Hepatocyte (in vitro differentiated cells): ENCODE measurements around the gene ZFYVE27. TPM values are rescaled to one million over a fixed set of nuclear protein-coding genes. Genes with fewer than 3 reads are reported as not detected.
A peak's percentile ranks its signal among the peaks of the same experiment; 100 is the strongest.

ENCODE experiments used
- DNase-seq: peaks from one replicate; pipeline ENCODE4 v3.0.0-alpha.2; 2016; ENCODE audit warnings: low spot score
- H2AFZ ChIP-seq: fragments of 200-600 bp; sonication (generic); 2 replicates; pipeline ENCODE4 v1.6.0; 2016; ENCODE audit warnings: antibody characterized with exemption, mild to moderate bottlenecking
- H3K27ac ChIP-seq: fragments of 200-600 bp; sonication (generic); 2 replicates; pipeline ENCODE4 v1.5.1; 2016; ENCODE audit warnings: mild to moderate bottlenecking
- H3K27me3 ChIP-seq: fragments of 200-600 bp; sonication (generic); 2 replicates; pipeline ENCODE4 v1.6.1; 2016
- H3K36me3 ChIP-seq: fragments of 200-600 bp; sonication (generic); replicated peaks from 2 replicates; pipeline ENCODE4 v1.5.1; 2016; ENCODE audit warnings: low read depth; ENCODE audit not compliant: insufficient read depth
- H3K4me1 ChIP-seq: fragments of 200-600 bp; sonication (generic); 2 replicates; pipeline ENCODE4 v1.5.1; 2016; ENCODE audit warnings: mild to moderate bottlenecking, moderate library complexity; ENCODE audit not compliant: insufficient read depth
- H3K4me2 ChIP-seq: fragments of 200-600 bp; sonication (generic); 2 replicates; pipeline ENCODE4 v1.6.0; 2016
- H3K4me3 ChIP-seq: fragments of 200-600 bp; sonication (generic); 2 replicates; pipeline ENCODE4 v1.5.1; 2016; ENCODE audit warnings: mild to moderate bottlenecking
- H3K79me2 ChIP-seq: fragments of 200-600 bp; sonication (generic); 2 replicates; pipeline ENCODE4 v1.6.0; 2017; ENCODE audit warnings: mild to moderate bottlenecking
- H3K9me2 ChIP-seq: fragments of 200-600 bp; sonication (generic); replicated peaks from 2 replicates; pipeline ENCODE4 v1.6.0; 2017; ENCODE audit warnings: mild to moderate bottlenecking; ENCODE audit not compliant: insufficient read depth
- H3K9me3 ChIP-seq: fragments of 200-600 bp; sonication (generic); 2 replicates; pipeline ENCODE4 v1.5.1; 2016; ENCODE audit warnings: low read depth, mild to moderate bottlenecking
- H4K20me1 ChIP-seq: fragments of 200-600 bp; sonication (generic); 2 replicates; pipeline ENCODE4 v1.6.0; 2016; ENCODE audit warnings: mild to moderate bottlenecking; ENCODE audit not compliant: insufficient read depth, poor library complexity, severe bottlenecking
- CTCF ChIP-seq: fragments of 200-600 bp; sonication (generic); IDR thresholded peaks from 2 replicates; pipeline ENCODE4 v1.5.1; 2016; ENCODE audit warnings: antibody characterized with exemption, mild to moderate bottlenecking; ENCODE audit not compliant: poor library complexity
- EZH2 ChIP-seq: fragments of 200-600 bp; sonication (generic); IDR thresholded peaks from 2 replicates; pipeline ENCODE4 v1.6.1; 2016; ENCODE audit warnings: antibody characterized with exemption, mild to moderate bottlenecking, borderline replicate concordance
- EZH2phosphoT487 ChIP-seq: fragments of 200-600 bp; sonication (generic); IDR thresholded peaks from one replicate; pipeline ENCODE4 v1.6.1; 2018; ENCODE audit warnings: antibody characterized with exemption, mild to moderate bottlenecking, low read depth, moderate library complexity; ENCODE audit not compliant: unreplicated experiment, severe bottlenecking
- WGBS: methylation state at CpG from one replicate; pipeline ENCODE4 v1.1.6; 2016; ENCODE audit warnings: low lambda C conversion rate; ENCODE audit errors: missing lambda C conversion rate; 5-methylcytosine and 5-hydroxymethylcytosine counted together
- polyA plus RNA-seq: library from polyadenylated mRNA; unstranded; fragments of >200 nt; fragmentation: Nextera tagmentation; extraction: Ambion mirVana; gene quantifications from 2 replicates; pipeline ENCODE4 v1.2.1, GENCODE V29; 2016
- total RNA-seq: library from RNA; depleted of rRNA; stranded (reverse); fragments of >200 nt; gene quantifications from 2 replicates; pipeline ENCODE4 v1.2.3, GENCODE V29; 2014

The ZFYVE27 gene
- total and polyA plus RNA-seq, 2 experiments from 2014 or later: 24.9 to 30.3 TPM

- H3K4me2 ChIP-seq: no peak overlapping the region
- H3K4me1 ChIP-seq: no peaks in the 10 kb centered on the region
- no peak overlapping the region for H2AFZ ChIP-seq
- H3K27me3 ChIP-seq: no peaks in the 10 kb centered on the region
- no peak overlapping the region for H3K27ac ChIP-seq
- no peaks in the 10 kb centered on the region for H3K36me3 ChIP-seq
- no peaks in the 10 kb centered on the region for H4K20me1 ChIP-seq
- no peaks in the 10 kb centered on the region for H3K9me2 ChIP-seq
- no peak overlapping the region for H3K4me3 ChIP-seq
- no peaks in the 10 kb centered on the region for H3K9me3 ChIP-seq
- no peaks in the 10 kb centered on the region for H3K79me2 ChIP-seq
- no peak for DNase-seq
- 98% methylated on average over 6 of the region's 6 CpGs for WGBS
- no peak for TF ChIP-seq EZH2phosphoT487
- TF ChIP-seq EZH2: no peak
- TF ChIP-seq CTCF: no peak
Measured at GRCh38 chr10:97755718-97756117, 18.8 kb downstream of the ZFYVE27 start.

- Histone ChIP-seq H3K4me3 (no peak overlapping the region), H4K20me1 (no peaks in the 10 kb centered on the region), H3K4me2 (no peak overlapping the region), H3K79me2 (no peaks in the 10 kb centered on the region), H3K4me1 (no peaks in the 10 kb centered on the region), H3K27me3 (no peaks in the 10 kb centered on the region), H3K36me3 (no peaks in the 10 kb centered on the region), H3K9me2 (no peaks in the 10 kb centered on the region), H2AFZ (no peak overlapping the region), H3K9me3 (no peaks in the 10 kb centered on the region), H3K27ac (no peak overlapping the region)
- 99% methylated on average over 6 of the region's 6 CpGs for WGBS
- no peak for DNase-seq
- TF ChIP-seq EZH2 (no peak), CTCF (no peak), EZH2phosphoT487 (no peak)
Measured at GRCh38 chr10:97757471-97757870, 20.5 kb downstream of the ZFYVE27 start.

GRCh38 chr10:97759158-97759887 is 22.4 kb downstream of the ZFYVE27 start:
- TF ChIP-seq EZH2 (no peak), EZH2phosphoT487 (no peak), CTCF (peak; percentile 87)

More at GRCh38 chr10:97759158-97759887, 22.4 kb downstream of the ZFYVE27 start:
- Histone ChIP-seq H3K27ac (no peak overlapping the region), H3K36me3 (no peaks in the 10 kb centered on the region), H3K4me1 (no peaks in the 10 kb centered on the region), H3K9me2 (no peaks in the 10 kb centered on the region), H3K4me3 (no peak overlapping the region), H2AFZ (no peak overlapping the region), H3K9me3 (no peaks in the 10 kb centered on the region), H3K79me2 (no peaks in the 10 kb centered on the region), H3K27me3 (no peaks in the 10 kb centered on the region), H3K4me2 (no peak overlapping the region), H4K20me1 (no peaks in the 10 kb centered on the region)
- peak; percentile 89 for DNase-seq
- 44% methylated on average over 5 of the region's 5 CpGs for WGBS
